HEK293 (cell line): Measurements from ENCODE around the gene ARHGAP45.

Experiments
- IKZF3 ChIP-seq: fragments of 450-650 bp; IDR thresholded peaks from 2 replicates; pipeline ENCODE4 v1.5.0; 2018; ENCODE audit warnings: missing biosample characterization, mild to moderate bottlenecking, missing genetic modification characterization, moderate library complexity
- KLF16 ChIP-seq: fragments of 450-650 bp; formaldehyde crosslinking; IDR thresholded peaks from 2 replicates; pipeline ENCODE4 v1.5.1; 2017; ENCODE audit warnings: missing biosample characterization, missing genetic modification characterization
- MZF1 ChIP-seq: fragments of 450-650 bp; formaldehyde crosslinking; IDR thresholded peaks from 2 replicates; pipeline ENCODE4 v1.5.1; 2017; ENCODE audit warnings: missing biosample characterization, missing genetic modification characterization, borderline replicate concordance
- ZBTB7A ChIP-seq: fragments of 450-650 bp; formaldehyde crosslinking; IDR thresholded peaks from 2 replicates; pipeline ENCODE4 v1.5.1; 2016; ENCODE audit warnings: low read depth, missing biosample characterization, missing genetic modification characterization
- ZFP41 ChIP-seq: fragments of 450-650 bp; formaldehyde crosslinking; IDR thresholded peaks from 2 replicates; pipeline ENCODE4 v1.5.1; 2016; ENCODE audit warnings: missing biosample characterization, missing genetic modification characterization, borderline replicate concordance
- ZNF146 ChIP-seq: fragments of 450-650 bp; formaldehyde crosslinking; IDR thresholded peaks from 2 replicates; pipeline ENCODE4 v1.5.1; 2016; ENCODE audit warnings: missing biosample characterization, missing genetic modification characterization
- ZNF266 ChIP-seq: fragments of 450-650 bp; formaldehyde crosslinking; IDR thresholded peaks from 2 replicates; pipeline ENCODE4 v1.5.1; 2016; ENCODE audit warnings: missing biosample characterization, missing genetic modification characterization, low read depth
- ZNF335 ChIP-seq: fragments of 450-650 bp; formaldehyde crosslinking; conservative IDR thresholded peaks from 2 replicates; pipeline ENCODE4 v1.5.1; 2016; ENCODE audit warnings: missing biosample characterization, missing genetic modification characterization
- ZNF341 ChIP-seq: fragments of 450-650 bp; formaldehyde crosslinking; IDR thresholded peaks from 2 replicates; pipeline ENCODE4; 2016; ENCODE audit warnings: low read depth, missing biosample characterization, missing genetic modification characterization
- ZNF366 ChIP-seq: fragments of 450-650 bp; formaldehyde crosslinking; conservative IDR thresholded peaks from 2 replicates; pipeline ENCODE4 v1.5.1; 2016; ENCODE audit warnings: missing biosample characterization, missing genetic modification characterization
- ZNF394 ChIP-seq: fragments of 450-650 bp; formaldehyde crosslinking; IDR thresholded peaks from 2 replicates; pipeline ENCODE4 v1.5.1; 2016; ENCODE audit warnings: missing biosample characterization, missing genetic modification characterization, mild to moderate bottlenecking, moderate library complexity, borderline replicate concordance
- ZNF416 ChIP-seq: fragments of 450-650 bp; formaldehyde crosslinking; IDR thresholded peaks from 2 replicates; pipeline ENCODE4 v1.5.1; 2016; ENCODE audit warnings: missing biosample characterization, missing genetic modification characterization
- ZNF433 ChIP-seq: fragments of 450-650 bp; formaldehyde crosslinking; IDR thresholded peaks from 2 replicates; pipeline ENCODE4 v1.5.1; 2016; ENCODE audit warnings: missing biosample characterization, missing genetic modification characterization, low read depth
- ZNF560 ChIP-seq: fragments of 450-650 bp; formaldehyde crosslinking; IDR thresholded peaks from 2 replicates; pipeline ENCODE4 v1.5.1; 2017; ENCODE audit warnings: missing biosample characterization, missing genetic modification characterization, borderline replicate concordance
- TF ChIP-seq, protein P1 (sequence below): fragments of 450-650 bp; formaldehyde crosslinking; IDR thresholded peaks from 2 replicates; pipeline ENCODE4 v1.5.1; 2016; ENCODE audit warnings: missing biosample characterization, missing genetic modification characterization
- TF ChIP-seq, protein P2 (sequence below): fragments of 450-650 bp; formaldehyde crosslinking; IDR thresholded peaks from 2 replicates; pipeline ENCODE4 v1.5.1; 2016; ENCODE audit warnings: missing biosample characterization, missing genetic modification characterization
- TF ChIP-seq, protein P3 (sequence below): fragments of 450-650 bp; formaldehyde crosslinking; IDR thresholded peaks from 2 replicates; pipeline ENCODE4 v1.5.1; 2016; ENCODE audit warnings: missing biosample characterization, missing genetic modification characterization
- TF ChIP-seq, protein P4 (sequence below): fragments of 450-650 bp; formaldehyde crosslinking; IDR thresholded peaks from 2 replicates; pipeline ENCODE4 v1.5.1; 2016; ENCODE audit warnings: missing biosample characterization, missing genetic modification characterization
- TF ChIP-seq, protein P5 (sequence below): fragments of 450-650 bp; formaldehyde crosslinking; IDR thresholded peaks from 2 replicates; pipeline ENCODE4 v1.5.1; 2017; ENCODE audit warnings: missing biosample characterization, missing genetic modification characterization
- TF ChIP-seq, protein P6 (sequence below): fragments of 450-650 bp; formaldehyde crosslinking; IDR thresholded peaks from 2 replicates; pipeline ENCODE4 v1.5.1; 2016; ENCODE audit warnings: missing biosample characterization, missing genetic modification characterization

Gene ARHGAP45

DNA sequence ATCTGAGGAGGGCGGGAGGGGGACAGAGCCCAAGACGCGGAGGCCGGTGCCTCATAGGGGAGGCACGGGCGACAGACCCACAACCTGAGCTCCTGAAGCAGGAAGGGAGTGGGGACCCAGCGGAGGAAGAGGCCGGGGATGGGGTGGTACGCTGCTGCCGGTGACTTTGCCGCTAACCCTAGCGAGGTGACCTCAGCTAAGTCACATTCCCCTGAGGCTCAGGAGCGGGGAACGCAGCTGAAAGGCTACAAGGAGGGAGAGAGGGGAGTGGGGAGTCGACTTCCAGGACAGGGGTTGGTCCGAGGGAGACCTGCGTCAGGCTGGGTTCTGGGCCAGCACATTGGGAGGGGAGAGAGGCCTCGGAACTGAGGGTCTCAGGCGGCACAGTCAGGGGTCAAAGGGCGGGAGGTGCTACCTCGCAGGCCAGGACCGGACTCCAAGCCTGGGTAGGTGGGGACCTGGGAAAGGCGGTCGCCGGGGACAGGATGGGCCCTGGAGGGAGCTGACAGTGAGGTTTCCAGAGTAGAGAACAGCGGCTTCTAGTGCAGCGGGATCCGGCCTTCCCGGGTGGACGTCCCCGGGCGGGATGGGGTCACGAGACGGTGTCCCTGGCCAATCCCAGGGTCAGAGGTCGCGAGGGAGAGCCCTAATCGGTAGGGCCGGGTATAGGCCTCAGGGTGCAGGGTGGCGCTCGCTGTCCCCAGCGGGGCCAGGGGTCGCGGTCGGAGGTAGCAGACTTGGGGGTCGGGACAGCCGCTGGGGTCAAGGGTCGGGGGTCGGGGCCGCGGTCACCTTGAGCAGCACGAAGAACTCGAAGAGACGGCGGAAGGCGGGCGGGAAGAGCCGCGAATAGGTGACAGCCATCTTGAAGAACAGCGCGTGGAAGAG, 46.7 kb upstream of the ARHGAP45 start (continued):
- TF ChIP-seq ZNF335 (tag by site-specific recombination) = peak; percentile 28
- TF ChIP-seq IKZF3 (tag by site-specific recombination) = 0 out of 2 replicates have a peak, but pooled peaks have one; percentile 8
- TF ChIP-seq ZNF341 (tag by site-specific recombination) = peak; percentile 99
- no peak for TF ChIP-seq ZNF266 (tag by site-specific recombination)
- TF ChIP-seq MZF1 (tag by site-specific recombination) = peak; percentile 51; the same call in 1 of the 2 replicates
- no peak for TF ChIP-seq ZNF366 (tag by site-specific recombination)
- no peak for TF ChIP-seq ZNF416 (tag by site-specific recombination)
- TF ChIP-seq ZNF560 (tag by site-specific recombination) = no peak
- TF ChIP-seq ZBTB7A (tag by site-specific recombination) = peak; percentile 91; the same call in 1 of the 2 replicates
- TF ChIP-seq ZFP41 (tag by site-specific recombination) = no peak
- TF ChIP-seq ZNF146 = peak; percentile 2; the same call in 1 of the 2 replicates
- TF ChIP-seq, protein P1, sequence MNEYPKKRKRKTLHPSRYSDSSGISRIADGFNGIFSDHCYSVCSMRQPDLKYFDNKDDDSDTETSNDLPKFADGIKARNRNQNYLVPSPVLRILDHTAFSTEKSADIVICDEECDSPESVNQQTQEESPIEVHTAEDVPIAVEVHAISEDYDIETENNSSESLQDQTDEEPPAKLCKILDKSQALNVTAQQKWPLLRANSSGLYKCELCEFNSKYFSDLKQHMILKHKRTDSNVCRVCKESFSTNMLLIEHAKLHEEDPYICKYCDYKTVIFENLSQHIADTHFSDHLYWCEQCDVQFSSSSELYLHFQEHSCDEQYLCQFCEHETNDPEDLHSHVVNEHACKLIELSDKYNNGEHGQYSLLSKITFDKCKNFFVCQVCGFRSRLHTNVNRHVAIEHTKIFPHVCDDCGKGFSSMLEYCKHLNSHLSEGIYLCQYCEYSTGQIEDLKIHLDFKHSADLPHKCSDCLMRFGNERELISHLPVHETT (tag by site-specific recombination) = no peak; the same call in 1 of the 2 replicates
- TF ChIP-seq, protein P2, sequence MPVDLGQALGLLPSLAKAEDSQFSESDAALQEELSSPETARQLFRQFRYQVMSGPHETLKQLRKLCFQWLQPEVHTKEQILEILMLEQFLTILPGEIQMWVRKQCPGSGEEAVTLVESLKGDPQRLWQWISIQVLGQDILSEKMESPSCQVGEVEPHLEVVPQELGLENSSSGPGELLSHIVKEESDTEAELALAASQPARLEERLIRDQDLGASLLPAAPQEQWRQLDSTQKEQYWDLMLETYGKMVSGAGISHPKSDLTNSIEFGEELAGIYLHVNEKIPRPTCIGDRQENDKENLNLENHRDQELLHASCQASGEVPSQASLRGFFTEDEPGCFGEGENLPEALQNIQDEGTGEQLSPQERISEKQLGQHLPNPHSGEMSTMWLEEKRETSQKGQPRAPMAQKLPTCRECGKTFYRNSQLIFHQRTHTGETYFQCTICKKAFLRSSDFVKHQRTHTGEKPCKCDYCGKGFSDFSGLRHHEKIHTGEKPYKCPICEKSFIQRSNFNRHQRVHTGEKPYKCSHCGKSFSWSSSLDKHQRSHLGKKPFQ (tag by site-specific recombination) = no peak
- TF ChIP-seq, protein P3, sequence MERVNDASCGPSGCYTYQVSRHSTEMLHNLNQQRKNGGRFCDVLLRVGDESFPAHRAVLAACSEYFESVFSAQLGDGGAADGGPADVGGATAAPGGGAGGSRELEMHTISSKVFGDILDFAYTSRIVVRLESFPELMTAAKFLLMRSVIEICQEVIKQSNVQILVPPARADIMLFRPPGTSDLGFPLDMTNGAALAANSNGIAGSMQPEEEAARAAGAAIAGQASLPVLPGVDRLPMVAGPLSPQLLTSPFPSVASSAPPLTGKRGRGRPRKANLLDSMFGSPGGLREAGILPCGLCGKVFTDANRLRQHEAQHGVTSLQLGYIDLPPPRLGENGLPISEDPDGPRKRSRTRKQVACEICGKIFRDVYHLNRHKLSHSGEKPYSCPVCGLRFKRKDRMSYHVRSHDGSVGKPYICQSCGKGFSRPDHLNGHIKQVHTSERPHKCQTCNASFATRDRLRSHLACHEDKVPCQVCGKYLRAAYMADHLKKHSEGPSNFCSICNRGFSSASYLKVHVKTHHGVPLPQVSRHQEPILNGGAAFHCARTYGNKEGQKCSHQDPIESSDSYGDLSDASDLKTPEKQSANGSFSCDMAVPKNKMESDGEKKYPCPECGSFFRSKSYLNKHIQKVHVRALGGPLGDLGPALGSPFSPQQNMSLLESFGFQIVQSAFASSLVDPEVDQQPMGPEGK = peak; percentile 9; the same call in 1 of the 2 replicates
- TF ChIP-seq KLF16 (tag by site-specific recombination) = peak; percentile 27; the same call in 1 of the 2 replicates
- TF ChIP-seq, protein P4, sequence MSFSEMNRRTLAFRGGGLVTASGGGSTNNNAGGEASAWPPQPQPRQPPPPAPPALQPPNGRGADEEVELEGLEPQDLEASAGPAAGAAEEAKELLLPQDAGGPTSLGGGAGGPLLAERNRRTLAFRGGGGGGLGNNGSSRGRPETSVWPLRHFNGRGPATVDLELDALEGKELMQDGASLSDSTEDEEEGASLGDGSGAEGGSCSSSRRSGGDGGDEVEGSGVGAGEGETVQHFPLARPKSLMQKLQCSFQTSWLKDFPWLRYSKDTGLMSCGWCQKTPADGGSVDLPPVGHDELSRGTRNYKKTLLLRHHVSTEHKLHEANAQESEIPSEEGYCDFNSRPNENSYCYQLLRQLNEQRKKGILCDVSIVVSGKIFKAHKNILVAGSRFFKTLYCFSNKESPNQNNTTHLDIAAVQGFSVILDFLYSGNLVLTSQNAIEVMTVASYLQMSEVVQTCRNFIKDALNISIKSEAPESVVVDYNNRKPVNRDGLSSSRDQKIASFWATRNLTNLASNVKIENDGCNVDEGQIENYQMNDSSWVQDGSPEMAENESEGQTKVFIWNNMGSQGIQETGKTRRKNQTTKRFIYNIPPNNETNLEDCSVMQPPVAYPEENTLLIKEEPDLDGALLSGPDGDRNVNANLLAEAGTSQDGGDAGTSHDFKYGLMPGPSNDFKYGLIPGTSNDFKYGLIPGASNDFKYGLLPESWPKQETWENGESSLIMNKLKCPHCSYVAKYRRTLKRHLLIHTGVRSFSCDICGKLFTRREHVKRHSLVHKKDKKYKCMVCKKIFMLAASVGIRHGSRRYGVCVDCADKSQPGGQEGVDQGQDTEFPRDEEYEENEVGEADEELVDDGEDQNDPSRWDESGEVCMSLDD (tag by site-specific recombination) = peak; percentile 59; the same call in 1 of the 2 replicates
- TF ChIP-seq, protein P5, sequence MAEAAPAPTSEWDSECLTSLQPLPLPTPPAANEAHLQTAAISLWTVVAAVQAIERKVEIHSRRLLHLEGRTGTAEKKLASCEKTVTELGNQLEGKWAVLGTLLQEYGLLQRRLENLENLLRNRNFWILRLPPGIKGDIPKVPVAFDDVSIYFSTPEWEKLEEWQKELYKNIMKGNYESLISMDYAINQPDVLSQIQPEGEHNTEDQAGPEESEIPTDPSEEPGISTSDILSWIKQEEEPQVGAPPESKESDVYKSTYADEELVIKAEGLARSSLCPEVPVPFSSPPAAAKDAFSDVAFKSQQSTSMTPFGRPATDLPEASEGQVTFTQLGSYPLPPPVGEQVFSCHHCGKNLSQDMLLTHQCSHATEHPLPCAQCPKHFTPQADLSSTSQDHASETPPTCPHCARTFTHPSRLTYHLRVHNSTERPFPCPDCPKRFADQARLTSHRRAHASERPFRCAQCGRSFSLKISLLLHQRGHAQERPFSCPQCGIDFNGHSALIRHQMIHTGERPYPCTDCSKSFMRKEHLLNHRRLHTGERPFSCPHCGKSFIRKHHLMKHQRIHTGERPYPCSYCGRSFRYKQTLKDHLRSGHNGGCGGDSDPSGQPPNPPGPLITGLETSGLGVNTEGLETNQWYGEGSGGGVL (tag by site-specific recombination) = 0 out of 2 replicates have a peak, but pooled peaks have one; percentile 26
- no peak for TF ChIP-seq ZNF394
- TF ChIP-seq ZNF433 (tag by site-specific recombination) = no peak
- TF ChIP-seq, protein P6, sequence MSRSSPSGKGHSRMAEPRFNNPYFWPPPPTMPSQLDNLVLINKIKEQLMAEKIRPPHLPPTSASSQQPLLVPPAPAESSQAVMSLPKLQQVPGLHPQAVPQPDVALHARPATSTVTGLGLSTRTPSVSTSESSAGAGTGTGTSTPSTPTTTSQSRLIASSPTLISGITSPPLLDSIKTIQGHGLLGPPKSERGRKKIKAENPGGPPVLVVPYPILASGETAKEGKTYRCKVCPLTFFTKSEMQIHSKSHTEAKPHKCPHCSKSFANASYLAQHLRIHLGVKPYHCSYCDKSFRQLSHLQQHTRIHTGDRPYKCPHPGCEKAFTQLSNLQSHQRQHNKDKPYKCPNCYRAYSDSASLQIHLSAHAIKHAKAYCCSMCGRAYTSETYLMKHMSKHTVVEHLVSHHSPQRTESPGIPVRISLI = no peak
